Measurements from ENCODE around the gene EFCC1. TPM values are rescaled to one million over a fixed set of nuclear protein-coding genes. Genes with fewer than 3 reads are reported as not detected.
A peak's percentile ranks its signal among the peaks of the same experiment; 100 is the strongest.

The EFCC1 gene
- total and polyA plus RNA-seq, 2 of the 13 experiments (the other 11 are each of a cell fraction or from before 2014, with no cell fraction given): not detected

GRCh38 chr3:129003578-129004112, 2.5 kb downstream of the EFCC1 start (continued):
- TF ChIP-seq ZNF280D (CRISPR knock-in tag; IDR thresholded peaks at IDR 0.05) (no peak), ZNF841 (CRISPR knock-in tag; IDR thresholded peaks at IDR 0.05; ENCODE audit: borderline replicate concordance) (no peak), NR2F6 (IDR thresholded peaks at IDR 0.05) (no peak), NR2F6 (CRISPR knock-in tag; IDR thresholded peaks at IDR 0.05) (no peak), TIGD3 (CRISPR knock-in tag; IDR thresholded peaks at IDR 0.05; ENCODE audit: borderline replicate concordance) (no peak), ZNF136 (CRISPR knock-in tag; IDR thresholded peaks at IDR 0.05; ENCODE audit: low read depth) (no peak), DMAP1 (CRISPR knock-in tag; IDR thresholded peaks at IDR 0.05) (no peak), ZNF12 (CRISPR knock-in tag; IDR thresholded peaks at IDR 0.05) (no peak), ZFX (CRISPR knock-in tag; IDR thresholded peaks at IDR 0.05; ENCODE audit: low read depth) (peak; percentile 78), HNRNPLL (IDR thresholded peaks at IDR 0.05; ENCODE audit: low read depth, low read length, poor library complexity, severe bottlenecking) (peak; percentile 75), ZNF33A (CRISPR knock-in tag; IDR thresholded peaks at IDR 0.05; ENCODE audit: borderline replicate concordance) (no peak), SMAD9 (CRISPR knock-in tag; IDR thresholded peaks at IDR 0.05) (no peak), IRF9 (CRISPR knock-in tag; IDR thresholded peaks at IDR 0.05; ENCODE audit: borderline replicate concordance) (no peak), HNRNPK (IDR thresholded peaks at IDR 0.05; ENCODE audit: low read depth, low read length, poor library complexity, severe bottlenecking) (peak; percentile 14), ZNF782 (CRISPR knock-in tag; IDR thresholded peaks at IDR 0.05; ENCODE audit: borderline replicate concordance) (no peak), ZNF331 (CRISPR knock-in tag; IDR thresholded peaks at IDR 0.05) (no peak), ZNF10 (CRISPR knock-in tag; IDR thresholded peaks at IDR 0.05; ENCODE audit: borderline replicate concordance, low read depth) (no peak), SAP130 (CRISPR knock-in tag; IDR thresholded peaks at IDR 0.05; ENCODE audit: low read depth) (no peak), HMG20B (CRISPR knock-in tag; conservative IDR thresholded peaks at IDR 0.05) (no peak), SRY (CRISPR knock-in tag; IDR thresholded peaks at IDR 0.05) (peak; percentile 51; the same call in 1 of the 2 replicates), ZNF776 (CRISPR knock-in tag; IDR thresholded peaks at IDR 0.05) (peak; percentile 60; the same call in 1 of the 2 replicates), ZNF460 (CRISPR knock-in tag; IDR thresholded peaks at IDR 0.05; ENCODE audit: borderline replicate concordance) (no peak), ZNF44 (CRISPR knock-in tag; IDR thresholded peaks at IDR 0.05) (no peak), FOXP1 (IDR thresholded peaks at IDR 0.05) (no peak), FOXP1 (CRISPR knock-in tag; IDR thresholded peaks at IDR 0.05) (no peak), ZBTB46 (CRISPR knock-in tag; IDR thresholded peaks at IDR 0.05; ENCODE audit: borderline replicate concordance) (no peak)

All from HepG2 (cell line).